ENCODE measurements around the gene TRIP11. TPM values are rescaled to one million over a fixed set of nuclear protein-coding genes. Genes with fewer than 3 reads are reported as not detected.
A peak's percentile ranks its signal among the peaks of the same experiment; 100 is the strongest.
"Not testable (repeated sequence)": the region's sequence is repeated elsewhere in the genome, so short reads cannot be mapped to it uniquely, and the experiment has no call there.

Gene TRIP11
- total RNA-seq, result 10 to 100 TPM; 47.8 to 53.9 TPM

GRCh38 chr14:92039719-92040430 is at the start of gene TRIP11:
Gene TRIP11 (minus strand): TSS chr14:92040059. CDS start chr14:92039685, 374 bp downstream.
- peak within 1 kb of the TSS; percentile 95 for H3K4me3 Mint-ChIP-seq

GRCh38 chr14:92088494-92088893 is 48.6 kb upstream of the TRIP11 start:
- Mint-ChIP-seq H3K4me1 (ENCODE audit: low read depth in 2 of 2) (no peaks in the 10 kb centered on the region), H3K27me3 (no peaks in the 10 kb centered on the region), H3K4me3 (no peak overlapping the region), H3K9me3 (no peaks in the 10 kb centered on the region), H3K36me3 (peaks cover 7% of the 10 kb centered on the region), H3K27ac (no peak overlapping the region)
- ATAC-seq (no peak), DNase-seq (ENCODE audit: low spot score) (no peak)

More at GRCh38 chr14:92039719-92040430, at the start of gene TRIP11:
- peak within 1 kb of the TSS; percentile 97 to 98 for H3K27ac Mint-ChIP-seq
- H3K4me1 Mint-ChIP-seq (ENCODE audit: low read depth in 2 of 2), result peaks cover 23 to 24% of the 10 kb centered on the region in 2 donors
- no peaks in the 10 kb centered on the region for H3K27me3 Mint-ChIP-seq
- DNase-seq (ENCODE audit: low spot score) (peak; percentile 96), ATAC-seq (peak; percentile 99 to 100)
- no peaks in the 10 kb centered on the region for H3K9me3 Mint-ChIP-seq
- peaks cover 5% of the 10 kb centered on the region for H3K36me3 Mint-ChIP-seq

GRCh38 chr14:92074555-92074954 is 34.7 kb upstream of the TRIP11 start:
- Mint-ChIP-seq H3K27ac (no peak overlapping the region), H3K27me3 (no peaks in the 10 kb centered on the region), H3K4me3 (no peak overlapping the region), H3K4me1 (ENCODE audit: low read depth in 2 of 2) (no peaks in the 10 kb centered on the region), H3K36me3 (no peaks in the 10 kb centered on the region), H3K9me3 (no peaks in the 10 kb centered on the region)
- ATAC-seq, result no peak
- no peak for DNase-seq (ENCODE audit: low spot score)

GRCh38 chr14:92058006-92058917 is 18.4 kb upstream of the TRIP11 start:
- Mint-ChIP-seq H3K4me1 (ENCODE audit: low read depth in 2 of 2) (no peaks in the 10 kb centered on the region), H3K36me3 (no peaks in the 10 kb centered on the region), H3K9me3 (no peaks in the 10 kb centered on the region), H3K27me3 (no peaks in the 10 kb centered on the region), H3K4me3 (no peak overlapping the region), H3K27ac (no peak overlapping the region)
- DNase-seq (ENCODE audit: low spot score) (no peak), ATAC-seq (no peak)

GRCh38 chr14:92049781-92050180 is 9.9 kb upstream of the TRIP11 start:
- H3K27ac Mint-ChIP-seq, result no peak overlapping the region

GRCh38 chr14:92049221-92049620 is 9.4 kb upstream of the TRIP11 start:
- not testable (repeated sequence) for DNase-seq (ENCODE audit: low spot score); H3K27ac Mint-ChIP-seq; H3K9me3 Mint-ChIP-seq; H3K4me3 Mint-ChIP-seq; ATAC-seq; H3K27me3 Mint-ChIP-seq; H3K4me1 Mint-ChIP-seq (ENCODE audit: low read depth in 2 of 2)
- H3K36me3 Mint-ChIP-seq, result peaks cover 20% of the 10 kb centered on the region

More at GRCh38 chr14:92049781-92050180, 9.9 kb upstream of the TRIP11 start:
- Mint-ChIP-seq H3K4me1 (ENCODE audit: low read depth in 2 of 2) (no peaks in the 10 kb centered on the region), H3K4me3 (no peak overlapping the region), H3K9me3 (peaks cover 3% of the 10 kb centered on the region), H3K36me3 (peaks cover 20% of the 10 kb centered on the region), H3K27me3 (no peaks in the 10 kb centered on the region)
- no peak for ATAC-seq
- no peak for DNase-seq (ENCODE audit: low spot score)

- DNase-seq (ENCODE audit: low spot score); H3K4me1 Mint-ChIP-seq (ENCODE audit: low read depth in 2 of 2); H3K9me3 Mint-ChIP-seq; H3K27me3 Mint-ChIP-seq; H3K27ac Mint-ChIP-seq; H3K4me3 Mint-ChIP-seq; ATAC-seq: not testable (repeated sequence)
- H3K36me3 Mint-ChIP-seq, result peaks cover 20% of the 10 kb centered on the region
Observed at GRCh38 chr14:92045904-92046303, 6.0 kb upstream of the TRIP11 start.

- DNase-seq (ENCODE audit: low spot score); H3K36me3 Mint-ChIP-seq; ATAC-seq; H3K27me3 Mint-ChIP-seq; H3K4me3 Mint-ChIP-seq; H3K27ac Mint-ChIP-seq; H3K9me3 Mint-ChIP-seq: not testable (repeated sequence)
- H3K4me1 Mint-ChIP-seq (ENCODE audit: low read depth in 2 of 2), result peaks cover 23% of the 10 kb centered on the region in 2 donors
Observed at GRCh38 chr14:92041766-92042165, 1.9 kb upstream of the TRIP11 start.

GRCh38 chr14:92041203-92041602 is 1.3 kb upstream of the TRIP11 start:
- no peaks in the 10 kb centered on the region for H3K9me3 Mint-ChIP-seq
- peaks cover 5% of the 10 kb centered on the region for H3K36me3 Mint-ChIP-seq
- H3K4me1 Mint-ChIP-seq (ENCODE audit: low read depth in 2 of 2), result peaks cover 23 to 24% of the 10 kb centered on the region in 2 donors
- no peak for ATAC-seq
- no peaks in the 10 kb centered on the region for H3K27me3 Mint-ChIP-seq
- H3K27ac Mint-ChIP-seq, result peak overlapping the region in 1 of 2 donors; percentile 97
- no peak for DNase-seq (ENCODE audit: low spot score)
- peak overlapping the region; percentile 95 for H3K4me3 Mint-ChIP-seq

- Mint-ChIP-seq H3K9me3 (no peaks in the 10 kb centered on the region), H3K4me1 (ENCODE audit: low read depth in 2 of 2) (peaks cover 23 to 24% of the 10 kb centered on the region in 2 donors), H3K4me3 (peak overlapping the region; percentile 95), H3K36me3 (peaks cover 5% of the 10 kb centered on the region), H3K27me3 (no peaks in the 10 kb centered on the region), H3K27ac (peak overlapping the region; percentile 97 to 98)
- DNase-seq (ENCODE audit: low spot score), result no peak
- ATAC-seq, result peak in 1 of 2 donors; percentile 25
Observed at GRCh38 chr14:92040431-92041051, 682 bp upstream of the TRIP11 start.

GRCh38 chr14:92039063-92039718 is 668 bp downstream of the TRIP11 start:
- ATAC-seq (peak; percentile 34 to 39), DNase-seq (ENCODE audit: low spot score) (no peak)
- H3K9me3 Mint-ChIP-seq, result no peaks in the 10 kb centered on the region
- H3K36me3 Mint-ChIP-seq, result peaks cover 5% of the 10 kb centered on the region
- no peaks in the 10 kb centered on the region for H3K27me3 Mint-ChIP-seq
- H3K4me1 Mint-ChIP-seq (ENCODE audit: low read depth in 2 of 2), result peaks cover 23 to 24% of the 10 kb centered on the region in 2 donors
- H3K27ac Mint-ChIP-seq, result peak overlapping the region; percentile 97 to 98
- H3K4me3 Mint-ChIP-seq, result peak overlapping the region; percentile 95

- no peaks in the 10 kb centered on the region for H3K9me3 Mint-ChIP-seq
- H3K4me1 Mint-ChIP-seq (ENCODE audit: low read depth in 2 of 2), result peaks cover 24 to 29% of the 10 kb centered on the region in 2 donors
- peak overlapping the region; percentile 95 for H3K4me3 Mint-ChIP-seq
- H3K27ac Mint-ChIP-seq, result peak overlapping the region; percentile 97 to 98
- no peaks in the 10 kb centered on the region for H3K27me3 Mint-ChIP-seq
- no peak for DNase-seq (ENCODE audit: low spot score)
- ATAC-seq, result no peak
- peaks cover 5% of the 10 kb centered on the region for H3K36me3 Mint-ChIP-seq
Observed at GRCh38 chr14:92037989-92038388, 1.9 kb downstream of the TRIP11 start.

- ATAC-seq (no peak), DNase-seq (ENCODE audit: low spot score) (no peak)
- no peak overlapping the region for H3K27ac Mint-ChIP-seq
- no peak overlapping the region for H3K4me3 Mint-ChIP-seq
- H3K4me1 Mint-ChIP-seq (ENCODE audit: low read depth in 2 of 2), result peaks cover 24 to 29% of the 10 kb centered on the region in 2 donors
- no peaks in the 10 kb centered on the region for H3K9me3 Mint-ChIP-seq
- H3K27me3 Mint-ChIP-seq, result no peaks in the 10 kb centered on the region
- H3K36me3 Mint-ChIP-seq, result peaks cover 5% of the 10 kb centered on the region
Observed at GRCh38 chr14:92035890-92036289, 4.0 kb downstream of the TRIP11 start.

All from natural killer cell treated with Interleukin-12 subunit alpha and Interleukin-12 subunit beta and Interleukin-15 and Interleukin-18, amount 100 ng/mL, for 72 hours (primary cell).